Endothelial cell (in vitro differentiated cells): ENCODE data around the gene LMOD3. TPM values are rescaled to one million over a fixed set of nuclear protein-coding genes. Genes with fewer than 3 reads are reported as not detected.

ENCODE experiments used
- DNase-seq: peaks from one replicate; pipeline ENCODE4 v3.0.0; 2021; ENCODE audit warnings: low spot score
- H3K27ac Mint-ChIP-seq: one replicate; pipeline ENCODE4 v1.8.0; 2021; ENCODE audit warnings: mixed read lengths, inconsistent platforms; ENCODE audit not compliant: unreplicated experiment
- H3K27me3 Mint-ChIP-seq: one replicate; pipeline ENCODE4 v1.8.0; 2021; ENCODE audit warnings: mild to moderate bottlenecking, moderate library complexity, mixed read lengths, inconsistent platforms; ENCODE audit not compliant: unreplicated experiment
- H3K36me3 Mint-ChIP-seq: one replicate; pipeline ENCODE4 v1.8.0; 2021; ENCODE audit warnings: mild to moderate bottlenecking, low read depth, mixed read lengths, inconsistent platforms; ENCODE audit not compliant: unreplicated experiment
- H3K4me1 Mint-ChIP-seq: one replicate; pipeline ENCODE4 v1.8.0; 2021; ENCODE audit warnings: mild to moderate bottlenecking, mixed read lengths, inconsistent platforms; ENCODE audit not compliant: unreplicated experiment
- H3K4me3 Mint-ChIP-seq: one replicate; pipeline ENCODE4 v1.8.0; 2021; ENCODE audit warnings: mild to moderate bottlenecking, mixed read lengths, inconsistent platforms; ENCODE audit not compliant: unreplicated experiment
- H3K9me3 Mint-ChIP-seq: one replicate; pipeline ENCODE4 v1.8.0; 2021; ENCODE audit warnings: mixed read lengths, inconsistent platforms; ENCODE audit not compliant: unreplicated experiment
- total RNA-seq: library from RNA; stranded (reverse); fragmentation: NEBNext Ultra II Directional; extraction: Animal tissue kit (Norgen Biotek cat#: 25700); gene quantifications from one replicate; pipeline ENCODE4 v1.2.1, GENCODE V29; 2021; ENCODE audit not compliant: unreplicated experiment
- TF ChIP-seq, protein P1 (sequence below): fragments of 200-600 bp; sonication (generic); IDR thresholded peaks from one replicate; pipeline ENCODE4 v1.5.0; 2021; ENCODE audit warnings: antibody characterized with exemption; ENCODE audit not compliant: unreplicated experiment

Gene LMOD3
- total RNA-seq, 1 donor from 2014 or later, result not detected

DNA sequence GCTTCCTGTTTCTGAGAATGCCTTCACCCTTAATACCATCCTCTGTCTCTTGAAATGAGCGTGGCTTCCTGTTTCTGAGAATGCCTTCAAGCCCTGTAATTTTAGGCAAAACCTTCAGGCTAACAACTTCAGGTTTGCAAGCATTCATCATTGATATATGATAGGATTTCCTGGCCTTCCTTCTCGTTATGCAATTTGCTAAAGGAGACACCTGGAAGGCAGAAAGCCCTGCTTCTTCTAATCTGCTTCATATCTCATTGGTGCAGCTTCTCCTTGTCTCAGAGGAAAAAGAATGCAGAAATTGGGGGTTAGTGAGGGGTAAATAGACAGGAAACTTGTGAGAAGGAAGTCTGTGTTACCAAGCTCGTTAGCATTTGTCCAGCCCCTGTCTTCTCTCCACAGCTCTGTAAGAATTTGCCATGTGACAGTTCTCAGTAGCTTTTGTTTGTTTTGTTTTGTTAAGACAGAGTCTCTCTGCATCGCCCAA lies 30.3 kb downstream of the LMOD3 start:
- peaks cover 52% of the 10 kb centered on the region for H3K4me1 Mint-ChIP-seq
- no peaks in the 10 kb centered on the region for H3K9me3 Mint-ChIP-seq
- H3K36me3 Mint-ChIP-seq, result peaks cover 2% of the 10 kb centered on the region
- peak overlapping the region; percentile 22 for H3K4me3 Mint-ChIP-seq
- H3K27ac Mint-ChIP-seq, result peak overlapping the region; percentile 96
- H3K27me3 Mint-ChIP-seq, result no peaks in the 10 kb centered on the region
- peak; percentile 10 for DNase-seq
- TF ChIP-seq, protein P1, sequence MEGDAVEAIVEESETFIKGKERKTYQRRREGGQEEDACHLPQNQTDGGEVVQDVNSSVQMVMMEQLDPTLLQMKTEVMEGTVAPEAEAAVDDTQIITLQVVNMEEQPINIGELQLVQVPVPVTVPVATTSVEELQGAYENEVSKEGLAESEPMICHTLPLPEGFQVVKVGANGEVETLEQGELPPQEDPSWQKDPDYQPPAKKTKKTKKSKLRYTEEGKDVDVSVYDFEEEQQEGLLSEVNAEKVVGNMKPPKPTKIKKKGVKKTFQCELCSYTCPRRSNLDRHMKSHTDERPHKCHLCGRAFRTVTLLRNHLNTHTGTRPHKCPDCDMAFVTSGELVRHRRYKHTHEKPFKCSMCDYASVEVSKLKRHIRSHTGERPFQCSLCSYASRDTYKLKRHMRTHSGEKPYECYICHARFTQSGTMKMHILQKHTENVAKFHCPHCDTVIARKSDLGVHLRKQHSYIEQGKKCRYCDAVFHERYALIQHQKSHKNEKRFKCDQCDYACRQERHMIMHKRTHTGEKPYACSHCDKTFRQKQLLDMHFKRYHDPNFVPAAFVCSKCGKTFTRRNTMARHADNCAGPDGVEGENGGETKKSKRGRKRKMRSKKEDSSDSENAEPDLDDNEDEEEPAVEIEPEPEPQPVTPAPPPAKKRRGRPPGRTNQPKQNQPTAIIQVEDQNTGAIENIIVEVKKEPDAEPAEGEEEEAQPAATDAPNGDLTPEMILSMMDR, result no peak

DNA sequence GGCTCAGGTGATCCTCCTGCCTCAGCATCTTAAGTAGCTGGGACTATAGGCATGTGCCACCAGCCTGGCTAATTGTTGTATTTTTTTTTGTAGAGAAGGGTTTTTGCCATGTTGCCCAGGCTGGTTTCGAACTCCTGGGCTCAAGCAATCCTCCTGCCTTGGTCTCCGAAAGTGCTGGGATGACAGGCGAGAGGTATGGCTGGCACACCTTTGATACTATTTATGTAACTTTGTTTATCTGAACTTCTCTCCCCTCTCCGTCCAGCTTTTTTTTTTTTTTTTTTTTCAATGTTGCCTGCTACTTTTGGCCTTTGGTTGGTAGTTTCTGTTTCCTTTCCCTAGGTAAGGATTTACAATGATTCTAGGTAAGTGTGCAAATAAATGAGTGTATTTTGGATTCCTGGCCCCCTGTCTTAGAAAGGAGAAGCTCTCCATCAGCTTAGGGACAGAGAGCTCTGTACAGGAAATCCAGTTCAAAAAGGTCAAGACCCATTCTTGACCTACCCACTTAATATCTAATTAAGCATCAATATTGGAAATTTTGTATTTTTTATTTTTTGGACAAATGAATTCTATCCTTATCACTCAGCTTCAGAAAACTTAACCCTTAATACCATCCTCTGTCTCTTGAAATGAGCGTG lies 30.9 kb downstream of the LMOD3 start:
- TF ChIP-seq, protein P1, result no peak
- Mint-ChIP-seq H3K4me1 (peaks cover 52% of the 10 kb centered on the region), H3K27ac (peak overlapping the region; percentile 96), H3K4me3 (no peak overlapping the region), H3K9me3 (no peaks in the 10 kb centered on the region), H3K36me3 (peaks cover 2% of the 10 kb centered on the region), H3K27me3 (no peaks in the 10 kb centered on the region)
- DNase-seq, result no peak

- no peak for DNase-seq
- Mint-ChIP-seq H3K27ac (no peak overlapping the region), H3K9me3 (no peaks in the 10 kb centered on the region), H3K4me1 (peaks cover 58% of the 10 kb centered on the region), H3K36me3 (peaks cover 2% of the 10 kb centered on the region), H3K4me3 (no peak overlapping the region), H3K27me3 (peaks cover 7% of the 10 kb centered on the region)
- TF ChIP-seq, protein P1, result no peak
These were observed 32.4 kb downstream of the LMOD3 start for GRCh38 chr3:69090021-69090420.

DNA sequence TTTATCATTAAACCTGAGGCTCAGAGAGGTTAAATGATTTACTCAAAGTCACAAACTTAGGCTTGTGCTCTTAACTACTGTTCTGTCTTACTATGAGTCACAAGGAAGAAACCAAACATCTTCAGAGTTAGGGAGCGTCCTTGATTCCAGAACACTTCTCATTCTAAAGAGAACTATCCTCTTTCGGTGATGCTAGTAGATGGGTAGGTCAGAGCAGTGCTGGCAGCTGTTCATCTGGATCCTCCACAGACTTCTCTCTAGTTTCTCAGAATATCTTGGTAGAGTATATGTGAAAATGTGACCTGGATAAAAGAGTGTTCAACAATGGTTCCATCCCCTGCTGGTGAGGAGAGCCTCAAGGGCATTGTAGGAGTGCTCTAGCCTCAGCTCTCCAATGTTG lies 34.3 kb downstream of the LMOD3 start:
- Mint-ChIP-seq H3K4me3 (peak overlapping the region; percentile 42), H3K9me3 (no peaks in the 10 kb centered on the region), H3K27me3 (peaks cover 9% of the 10 kb centered on the region), H3K36me3 (peaks cover 2% of the 10 kb centered on the region), H3K27ac (no peak overlapping the region), H3K4me1 (peaks cover 60% of the 10 kb centered on the region)
- no peak for DNase-seq
- TF ChIP-seq, protein P1, result no peak

DNA sequence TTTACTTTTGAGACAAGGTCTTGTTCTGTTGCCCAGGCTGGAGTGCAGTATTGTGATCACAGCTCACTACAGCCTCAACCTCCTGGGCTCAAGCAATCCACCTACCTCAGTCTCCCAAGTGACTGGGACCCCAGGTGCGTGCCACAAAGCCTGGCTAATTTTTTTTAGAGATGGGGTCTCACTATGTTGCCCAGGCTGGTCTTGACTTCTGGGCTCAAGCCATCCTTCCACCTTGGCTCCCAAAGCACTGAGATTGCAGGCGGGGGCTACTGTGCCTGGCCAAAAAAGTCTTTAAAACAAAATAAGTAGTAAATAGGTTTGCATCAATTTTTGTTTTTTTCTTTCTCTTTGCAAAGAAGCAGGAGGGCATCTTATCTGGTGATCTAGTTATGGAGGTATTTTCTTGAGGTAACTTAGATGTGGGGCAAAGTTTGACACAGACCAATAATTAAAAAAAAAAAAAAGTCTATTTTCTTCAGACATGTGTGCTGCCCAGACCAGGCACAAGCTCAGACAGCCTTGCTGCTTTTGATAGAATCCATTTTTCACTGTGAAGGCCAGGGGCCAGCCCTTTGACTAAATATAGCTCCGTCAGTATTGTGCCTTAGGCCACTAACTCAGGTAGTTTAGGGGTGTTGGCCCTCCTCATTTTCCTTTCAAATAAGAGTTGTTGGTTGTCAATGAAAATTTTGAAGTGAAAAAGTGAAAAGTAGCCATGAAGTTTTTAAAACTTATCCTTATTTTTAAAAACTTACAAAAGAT lies 35.2 kb downstream of the LMOD3 start:
- Mint-ChIP-seq H3K4me1 (peaks cover 61% of the 10 kb centered on the region), H3K27ac (no peak overlapping the region)

More for the DNA sequence above, 35.2 kb downstream of the LMOD3 start:
- peaks cover 9% of the 10 kb centered on the region for H3K27me3 Mint-ChIP-seq
- no peaks in the 10 kb centered on the region for H3K9me3 Mint-ChIP-seq
- no peak for DNase-seq
- TF ChIP-seq, protein P1, result no peak
- no peak overlapping the region for H3K4me3 Mint-ChIP-seq
- H3K36me3 Mint-ChIP-seq, result peaks cover 2% of the 10 kb centered on the region
